Trophoblast cell (in vitro differentiated cells and primary cell): ENCODE measurements around the gene MBD3L2.
"Not testable (repeated sequence)": the region's sequence is repeated elsewhere in the genome, so short reads cannot be mapped to it uniquely, and the experiment has no call there.

ENCODE experiments used
- DNase-seq, 2 donors: peaks; one replicate each; pipeline ENCODE4 v3.0.0-alpha.2; 2016
- H2AFZ ChIP-seq: 2 replicates; pipeline ENCODE4 v1.6.1; 2013; ENCODE audit warnings: low read length, moderate library complexity, mild to moderate bottlenecking; ENCODE audit not compliant: insufficient read depth, poor library complexity
- H2AK5ac ChIP-seq: 2 replicates; pipeline ENCODE4 v1.6.1; 2013; ENCODE audit warnings: mild to moderate bottlenecking, low read length
- H2BK120ac ChIP-seq: 2 replicates; pipeline ENCODE4 v1.6.1; 2013; ENCODE audit warnings: low read length, mild to moderate bottlenecking, moderate library complexity; ENCODE audit not compliant: insufficient read depth, poor library complexity
- H2BK12ac ChIP-seq: 2 replicates; pipeline ENCODE4 v1.6.1; 2013; ENCODE audit warnings: mild to moderate bottlenecking, low read length, moderate library complexity
- H2BK5ac ChIP-seq: 2 replicates; pipeline ENCODE4 v1.6.1; 2013; ENCODE audit warnings: low read length, low read depth, moderate library complexity, mild to moderate bottlenecking; ENCODE audit not compliant: poor library complexity
- H3K14ac ChIP-seq: 2 replicates; pipeline ENCODE4 v1.6.1; 2013; ENCODE audit warnings: mild to moderate bottlenecking, low read length
- H3K18ac ChIP-seq: 2 replicates; pipeline ENCODE4 v1.6.1; 2013; ENCODE audit warnings: mild to moderate bottlenecking, low read length
- H3K23ac ChIP-seq: 2 replicates; pipeline ENCODE4 v1.6.1; 2013; ENCODE audit warnings: low read length
- H3K27ac ChIP-seq: 2 replicates; pipeline ENCODE4 v1.5.1; 2013; ENCODE audit warnings: low read depth, mild to moderate bottlenecking, inconsistent platforms, low read length, moderate library complexity
- H3K27me3 ChIP-seq: 2 replicates; pipeline ENCODE4 v1.6.1; 2013; ENCODE audit warnings: inconsistent platforms, mild to moderate bottlenecking, low read length, moderate library complexity; ENCODE audit not compliant: insufficient read depth
- H3K36me3 ChIP-seq, 2 experiments: 1 replicate in 1 of 2; 2 replicates in 1 of 2; pipeline ENCODE4 v1.6.1; 2013; ENCODE audit warnings: low read length in 2 of 2, mild to moderate bottlenecking in 2 of 2, moderate library complexity in 1 of 2; ENCODE audit not compliant: insufficient read depth in 2 of 2, control insufficient read depth in 1 of 2
- H3K4ac ChIP-seq: 2 replicates; pipeline ENCODE4 v1.6.1; 2013; ENCODE audit warnings: low read depth, mild to moderate bottlenecking, low read length, moderate library complexity
- H3K4me1 ChIP-seq, 2 experiments: 1 replicate in 1 of 2; 2 replicates in 1 of 2; pipeline ENCODE4 v1.6.1; 2013; ENCODE audit warnings: low read length in 2 of 2, mild to moderate bottlenecking in 2 of 2, moderate library complexity in 1 of 2; ENCODE audit not compliant: insufficient read depth in 2 of 2, control insufficient read depth in 1 of 2
- H3K4me2 ChIP-seq: 2 replicates; pipeline ENCODE4 v1.6.1; 2013; ENCODE audit warnings: inconsistent platforms, mild to moderate bottlenecking, low read length, moderate library complexity
- H3K4me3 ChIP-seq: 2 replicates; pipeline ENCODE4 v1.5.1; 2013; ENCODE audit warnings: mild to moderate bottlenecking, low read depth, low read length, inconsistent platforms
- H3K79me1 ChIP-seq: one replicate; pipeline ENCODE4 v1.6.1; 2013; ENCODE audit warnings: low read length
- H3K79me2 ChIP-seq: 2 replicates; pipeline ENCODE4 v1.6.1; 2013; ENCODE audit warnings: low read length, mild to moderate bottlenecking; ENCODE audit not compliant: control insufficient read depth, insufficient read depth, poor library complexity
- H3K9ac ChIP-seq: 2 replicates; pipeline ENCODE4 v1.6.1; 2013; ENCODE audit warnings: mild to moderate bottlenecking, low read length
- H3K9me3 ChIP-seq: 2 replicates; pipeline ENCODE4 v1.6.1; 2013; ENCODE audit warnings: low read depth, mild to moderate bottlenecking, control low read depth, inconsistent platforms, low read length; ENCODE audit not compliant: insufficient read depth
- H4K12ac ChIP-seq: 2 replicates; pipeline ENCODE4 v1.6.1; 2013; ENCODE audit warnings: low read depth, mild to moderate bottlenecking, low read length, moderate library complexity
- H4K8ac ChIP-seq: 2 replicates; pipeline ENCODE4 v1.6.1; 2013; ENCODE audit warnings: low read depth, mild to moderate bottlenecking, low read length, moderate library complexity
- H4K91ac ChIP-seq: one replicate; pipeline ENCODE4 v1.6.1; 2013; ENCODE audit warnings: low read depth, mild to moderate bottlenecking, low read length, moderate library complexity
- WGBS: extraction: QIAGEN DNeasy Blood & Tissue Kit; methylation state at CpG from one replicate; pipeline ENCODE4 v1.1.7; 2013; ENCODE audit warnings: missing lambda C conversion rate; ENCODE audit not compliant: insufficient read length, insufficient coverage; ENCODE audit errors: extremely low coverage; 5-methylcytosine and 5-hydroxymethylcytosine counted together

The MBD3L2 gene

GRCh38 chr19:7058576-7058975, 9.5 kb downstream of the MBD3L2 start, which contains the start of gene MBD3L3:
Gene MBD3L3, minus strand, starts transcription at chr19:7058676. Its CDS starts 71 bp downstream, at chr19:7058605.
- not testable (repeated sequence) for H3K4me3 ChIP-seq, H3K23ac ChIP-seq, H3K4me2 ChIP-seq, H3K9me3 ChIP-seq, H4K8ac ChIP-seq, H3K4me1 ChIP-seq, H2BK12ac ChIP-seq, H2AFZ ChIP-seq, H3K14ac ChIP-seq, DNase-seq, H3K27me3 ChIP-seq, H3K18ac ChIP-seq, H4K91ac ChIP-seq, H3K36me3 ChIP-seq, H2AK5ac ChIP-seq, H3K79me2 ChIP-seq, H3K4ac ChIP-seq, H2BK5ac ChIP-seq, H2BK120ac ChIP-seq, H3K9ac ChIP-seq, H3K79me1 ChIP-seq, H4K12ac ChIP-seq, H3K27ac ChIP-seq
- no CpG with 5 or more reads among the region's 8 CpGs for WGBS

GRCh38 chr19:7059977-7060376, 10.9 kb downstream of the MBD3L2 start:
- WGBS: no CpG with 5 or more reads among the region's 2 CpGs
- not testable (repeated sequence) for H3K36me3 ChIP-seq, H3K4ac ChIP-seq, H4K8ac ChIP-seq, H2BK120ac ChIP-seq, H3K4me3 ChIP-seq, H3K79me1 ChIP-seq, H4K12ac ChIP-seq, H3K4me1 ChIP-seq, H3K9ac ChIP-seq, H3K4me2 ChIP-seq, H2AFZ ChIP-seq, H3K14ac ChIP-seq, H3K23ac ChIP-seq, DNase-seq, H3K18ac ChIP-seq, H2BK5ac ChIP-seq, H4K91ac ChIP-seq, H3K9me3 ChIP-seq, H2AK5ac ChIP-seq, H2BK12ac ChIP-seq, H3K27ac ChIP-seq, H3K79me2 ChIP-seq, H3K27me3 ChIP-seq

- WGBS: no CpG with 5 or more reads among the region's 4 CpGs
- H3K14ac ChIP-seq: no peak overlapping the region
Observed at GRCh38 chr19:7063339-7063738, 14.2 kb downstream of the MBD3L2 start.

GRCh38 chr19:7063764-7064418, 14.8 kb downstream of the MBD3L2 start:
- Histone ChIP-seq H2AK5ac (no peak overlapping the region), H4K8ac (no peak overlapping the region), H3K9ac (no peak overlapping the region), H2BK5ac (no peak overlapping the region), H2BK12ac (no peak overlapping the region), H3K9me3 (peaks cover 4% of the 10 kb centered on the region), H3K4ac (no peak overlapping the region), H3K4me2 (no peak overlapping the region), H3K4me3 (no peak overlapping the region), H3K18ac (no peak overlapping the region), H3K36me3 (no peaks in the 10 kb centered on the region), H2AFZ (no peak overlapping the region), H3K27ac (no peak overlapping the region), H3K79me1 (no peaks in the 10 kb centered on the region), H3K4me1 (no peaks in the 10 kb centered on the region), H2BK120ac (no peak overlapping the region), H3K79me2 (no peaks in the 10 kb centered on the region), H3K14ac (no peak overlapping the region), H4K91ac (no peak overlapping the region), H3K27me3 (no peaks in the 10 kb centered on the region), H4K12ac (no peak overlapping the region), H3K23ac (no peak overlapping the region)
- no peak for DNase-seq
- no CpG with 5 or more reads among the region's 9 CpGs for WGBS

More at GRCh38 chr19:7063339-7063738, 14.2 kb downstream of the MBD3L2 start:
- DNase-seq: no peak
- Histone ChIP-seq H2BK5ac (no peak overlapping the region), H3K79me1 (no peaks in the 10 kb centered on the region), H3K4ac (no peak overlapping the region), H2AFZ (no peak overlapping the region), H3K36me3 (no peaks in the 10 kb centered on the region), H2BK120ac (no peak overlapping the region), H4K91ac (no peak overlapping the region), H3K27me3 (no peaks in the 10 kb centered on the region), H3K9me3 (peaks cover 4% of the 10 kb centered on the region), H4K8ac (no peak overlapping the region), H3K4me2 (no peak overlapping the region), H2AK5ac (no peak overlapping the region), H3K79me2 (no peaks in the 10 kb centered on the region), H3K27ac (no peak overlapping the region), H3K4me3 (no peak overlapping the region), H3K18ac (no peak overlapping the region), H3K9ac (no peak overlapping the region), H2BK12ac (no peak overlapping the region), H4K12ac (no peak overlapping the region), H3K4me1 (no peaks in the 10 kb centered on the region), H3K23ac (no peak overlapping the region)
